B cell (primary cell): Measurements from ENCODE around the gene PLEKHJ1. TPM values are rescaled to one million over a fixed set of nuclear protein-coding genes. Genes with fewer than 3 reads are reported as not detected.

Source experiments
- ATAC-seq: fragments of 200-7000 bp; cut with Tn5 transposase; one replicate; pipeline ENCODE4 v1.10.0; 2021; ENCODE audit warnings: low read depth, mild to moderate bottlenecking, moderate number of reproducible peaks, moderate library complexity
- CTCF ChIA-PET: fragments of 350-600 bp; sonication (Branson Sonifier 250); formaldehyde crosslinking; loops from one replicate; lab custom pipeline; 2021; ENCODE audit warnings: antibody characterized with exemption, inconsistent platforms; lab: Charles Lee
- POLR2A ChIA-PET: fragments of 350-600 bp; sonication (Branson Sonifier 250); formaldehyde crosslinking; loops from one replicate; lab custom pipeline; 2021; ENCODE audit warnings: antibody characterized with exemption; lab: Charles Lee
- DNase-seq: peaks from one replicate; pipeline ENCODE4 v3.0.0; 2013
- H2AFZ ChIP-seq: 2 replicates; pipeline ENCODE4 v1.6.1; 2012; ENCODE audit warnings: mild to moderate bottlenecking, low read depth, low read length; ENCODE audit not compliant: insufficient read depth, poor library complexity, severe bottlenecking
- H3K27ac ChIP-seq, 2 donors: 1 replicate in 1 of 2; 2 replicates in 1 of 2; pipeline ENCODE4 v1.5.1; 2012 to 2013; ENCODE audit warnings: low read length in 2 of 2, mild to moderate bottlenecking in 2 of 2, moderate library complexity in 1 of 2
- H3K27me3 ChIP-seq, 4 experiments: fragments of 200-600 bp in 1 of 4; sonication (generic) in 1 of 4; replicated peaks in 1 of 4; 1 replicate in 2 of 4; 2 replicates in 2 of 4; pipeline versions ENCODE4 v1.6.1 to v1.7.0; 2013 to 2016; ENCODE audit warnings: low read length in 3 of 4, mild to moderate bottlenecking in 2 of 4, mixed read lengths in 1 of 4, moderate library complexity in 1 of 4; ENCODE audit not compliant: insufficient read depth in 4 of 4, control insufficient read depth in 3 of 4; ENCODE audit errors: control extremely low read depth in 1 of 4
- H3K36me3 ChIP-seq, 2 experiments: replicated peaks in 1 of 2; 1 replicate in 1 of 2; 2 replicates in 1 of 2; pipeline versions ENCODE4 v1.6.1 to v1.7.1; 2013; ENCODE audit warnings: low read length in 1 of 2; ENCODE audit not compliant: insufficient read depth in 2 of 2, control insufficient read depth in 1 of 2; ENCODE audit errors: control extremely low read depth in 1 of 2, extremely low read depth in 1 of 2
- H3K4me1 ChIP-seq, 2 donors: fragments of 200-600 bp in 1 of 2; sonication (generic) in 1 of 2; 1 replicate in 1 of 2; 2 replicates in 1 of 2; pipeline versions ENCODE4 v1.5.1 to v1.6.1; 2013 to 2017; ENCODE audit warnings: low read length in 2 of 2; ENCODE audit not compliant: control insufficient read depth in 2 of 2, insufficient read depth in 2 of 2
- H3K4me2 ChIP-seq: replicated peaks from 2 replicates; pipeline ENCODE3; 2012; ENCODE audit warnings: mild to moderate bottlenecking, low read depth, low read length; ENCODE audit not compliant: poor library complexity, severe bottlenecking
- H3K4me3 ChIP-seq, 5 experiments: fragments of 200-600 bp in 1 of 5; sonication (generic) in 1 of 5; 1 replicate in 3 of 5; 2 replicates in 2 of 5; pipeline versions ENCODE4 v1.5.1 to v1.7.0; 2011 to 2016; ENCODE audit warnings: low read length in 4 of 5, mild to moderate bottlenecking in 4 of 5, low read depth in 2 of 5, control low read depth in 1 of 5, moderate library complexity in 1 of 5; ENCODE audit not compliant: insufficient read depth in 1 of 5; ENCODE audit errors: control extremely low read depth in 1 of 5, extremely low read depth in 1 of 5
- H3K79me2 ChIP-seq: fragments of 200-600 bp; sonication (generic); one replicate; pipeline ENCODE4 v1.6.0; 2016; ENCODE audit warnings: low read length; ENCODE audit not compliant: control insufficient read depth, insufficient read depth
- H3K9ac ChIP-seq: fragments of 200-600 bp; sonication (generic); 2 replicates; pipeline ENCODE4 v1.6.1; 2017; ENCODE audit warnings: mild to moderate bottlenecking, low read length, moderate library complexity
- H3K9me3 ChIP-seq, 3 donors: one replicate each; pipeline versions ENCODE4 v1.6.1 to v1.7.1; 2013; ENCODE audit warnings: low read length in 2 of 3; ENCODE audit not compliant: control insufficient read depth in 2 of 3, insufficient read depth in 1 of 3; ENCODE audit errors: control extremely low read depth in 1 of 3
- H4K20me1 ChIP-seq: 2 replicates; pipeline ENCODE4 v1.6.0; 2012; ENCODE audit warnings: mild to moderate bottlenecking, low read length; ENCODE audit not compliant: insufficient read depth, control insufficient read depth, poor library complexity, severe bottlenecking
- H3K27ac Mint-ChIP-seq: one replicate; pipeline ENCODE4 v1.8.0; 2021; ENCODE audit warnings: mixed read lengths
- H3K27me3 Mint-ChIP-seq: one replicate; pipeline ENCODE4 v1.8.0; 2021; ENCODE audit warnings: mixed read lengths
- H3K4me1 Mint-ChIP-seq: one replicate; pipeline ENCODE4 v1.8.0; 2021; ENCODE audit warnings: mixed read lengths
- H3K4me3 Mint-ChIP-seq: one replicate; pipeline ENCODE4 v1.8.0; 2021; ENCODE audit warnings: mixed read lengths
- H3K9me3 Mint-ChIP-seq: one replicate; pipeline ENCODE4 v1.8.0; 2022; ENCODE audit warnings: mixed read lengths; ENCODE audit not compliant: insufficient read depth
- CTCF ChIP-seq: fragments of 200-600 bp; IDR thresholded peaks from one replicate; pipeline ENCODE4 v1.8.0; 2022; ENCODE audit warnings: antibody characterized with exemption, mild to moderate bottlenecking
- EZH2 ChIP-seq: IDR thresholded peaks from 2 replicates; pipeline ENCODE4 v1.6.1; 2012; ENCODE audit warnings: borderline replicate concordance, low read depth, mild to moderate bottlenecking, moderate library complexity, low read length; ENCODE audit not compliant: insufficient read depth, poor library complexity, severe bottlenecking
- WGBS: methylation state at CpG from one replicate; pipeline ENCODE4 v1.1.5; 2013; ENCODE audit warnings: missing lambda C conversion rate; ENCODE audit not compliant: insufficient coverage; 5-methylcytosine and 5-hydroxymethylcytosine counted together
- intact Hi-C: fragments of 100-400 bp; cut with micrococcal nuclease; formaldehyde crosslinking; loops from one replicate; pipeline ENCODE4 v1.10.0; 2022
- polyA plus RNA-seq: library from polyadenylated mRNA; depleted of rRNA; stranded (reverse); fragments of >200 nt; gene quantifications from 2 replicates; pipeline ENCODE4 v1.2.3, GENCODE V29; 2012
- total RNA-seq, 2 donors: library from RNA; stranded (reverse); fragments of 120-200 nt in 1 of 2; gene quantifications; 1 replicate in 1 of 2; 2 replicates in 1 of 2; pipeline versions ENCODE4 v1.2.3 to v1.2.4, GENCODE V29; 2013 to 2022

The PLEKHJ1 gene
- total and polyA plus RNA-seq, 2 donors (not counting 1 experiment from before 2014, with no cell fraction given), result 86.7 to 117 TPM

GRCh38 chr19:2210987-2211740 is 25.0 kb downstream of the PLEKHJ1 start:
- Histone ChIP-seq H4K20me1 (peaks cover 48% of the 10 kb centered on the region), H3K27me3 (no peaks in the 10 kb centered on the region), H3K36me3 (peaks cover 0 to 75% of the 10 kb centered on the region in 2 experiments), H3K9me3 (no peaks in the 10 kb centered on the region), H3K9ac (no peak overlapping the region), H3K79me2 (peaks cover 49% of the 10 kb centered on the region), H3K4me1 (peaks cover 0 to 6% of the 10 kb centered on the region in 2 donors), H3K4me2 (no peak overlapping the region), H2AFZ (no peak overlapping the region), H3K4me3 (no peak overlapping the region), H3K27ac (no peak overlapping the region)
- TF ChIP-seq CTCF (no peak), EZH2 (no peak)
- CTCF ChIA-PET, result no interaction called here
- H3K27me3 Mint-ChIP-seq, result no peaks in the 10 kb centered on the region
- H3K27ac Mint-ChIP-seq, result no peak overlapping the region
- intact Hi-C loops, result no loop called here
- H3K4me3 Mint-ChIP-seq, result no peak overlapping the region
- peaks cover 7% of the 10 kb centered on the region for H3K4me1 Mint-ChIP-seq
- POLR2A ChIA-PET, result interaction anchor here (0.6 kb wide), 1 partner anchor 37 kb away, joined by 3 read pairs; no protein-coding TSS in a partner anchor
- over 99% methylated on average over 33 of the region's 33 CpGs for WGBS
- no peaks in the 10 kb centered on the region for H3K9me3 Mint-ChIP-seq
- ATAC-seq (no peak), DNase-seq (no peak)

DNA sequence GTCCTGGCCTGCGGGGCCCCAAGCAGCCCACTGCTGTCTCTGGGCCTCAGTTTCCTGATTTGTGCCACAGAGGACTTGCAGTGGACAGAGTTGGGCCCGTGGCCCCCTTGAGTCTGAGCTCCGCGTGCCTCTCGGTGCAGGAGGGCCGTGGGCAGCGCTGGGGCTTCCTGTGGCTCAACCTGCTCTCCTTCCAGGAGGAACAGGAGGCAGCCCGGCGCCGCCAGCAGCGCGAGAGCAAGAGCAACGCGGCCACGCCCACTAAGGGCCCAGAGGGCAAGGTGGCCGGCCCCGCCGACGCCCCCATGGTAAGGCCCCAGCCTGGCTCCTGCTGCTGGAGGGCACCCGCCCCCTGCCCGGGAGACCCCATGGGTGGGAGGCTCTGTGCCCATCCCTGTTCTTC is 25.9 kb downstream of the PLEKHJ1 start:
- no peaks in the 10 kb centered on the region for H3K27me3 Mint-ChIP-seq
- H3K36me3 ChIP-seq, result peaks cover 0 to 66% of the 10 kb centered on the region in 2 experiments
- DNase-seq, result no peak
- no peak overlapping the region for H3K9ac ChIP-seq
- no peak overlapping the region for H3K4me2 ChIP-seq
- intact Hi-C loops, result no loop called here
- H3K4me1 Mint-ChIP-seq, result peaks cover 2% of the 10 kb centered on the region
- no peak for ATAC-seq
- peaks cover 48% of the 10 kb centered on the region for H4K20me1 ChIP-seq
- ChIA-PET CTCF (interaction anchor here (0.5 kb wide), 1 partner anchor 403 kb away, joined by 3 read pairs; no protein-coding TSS in a partner anchor), POLR2A (interaction anchor here (0.6 kb wide), 1 partner anchor 116 kb away, joined by 5 read pairs; no protein-coding TSS in a partner anchor)
- H3K4me1 ChIP-seq, result peaks cover 0 to 6% of the 10 kb centered on the region in 2 donors
- H2AFZ ChIP-seq, result no peak overlapping the region
- 97% methylated on average over 21 of the region's 21 CpGs for WGBS
- no peak overlapping the region for H3K4me3 Mint-ChIP-seq
- peaks cover 53% of the 10 kb centered on the region for H3K79me2 ChIP-seq
- no peaks in the 10 kb centered on the region for H3K27me3 ChIP-seq
- no peaks in the 10 kb centered on the region for H3K9me3 Mint-ChIP-seq
- no peak overlapping the region for H3K27ac Mint-ChIP-seq
- H3K27ac ChIP-seq, result no peak overlapping the region
- H3K4me3 ChIP-seq, result no peak overlapping the region
- TF ChIP-seq EZH2, result no peak
- TF ChIP-seq CTCF, result no peak
- H3K9me3 ChIP-seq, result no peaks in the 10 kb centered on the region
